ENCODE measurements around the gene HIBADH.

Gene HIBADH

DNA sequence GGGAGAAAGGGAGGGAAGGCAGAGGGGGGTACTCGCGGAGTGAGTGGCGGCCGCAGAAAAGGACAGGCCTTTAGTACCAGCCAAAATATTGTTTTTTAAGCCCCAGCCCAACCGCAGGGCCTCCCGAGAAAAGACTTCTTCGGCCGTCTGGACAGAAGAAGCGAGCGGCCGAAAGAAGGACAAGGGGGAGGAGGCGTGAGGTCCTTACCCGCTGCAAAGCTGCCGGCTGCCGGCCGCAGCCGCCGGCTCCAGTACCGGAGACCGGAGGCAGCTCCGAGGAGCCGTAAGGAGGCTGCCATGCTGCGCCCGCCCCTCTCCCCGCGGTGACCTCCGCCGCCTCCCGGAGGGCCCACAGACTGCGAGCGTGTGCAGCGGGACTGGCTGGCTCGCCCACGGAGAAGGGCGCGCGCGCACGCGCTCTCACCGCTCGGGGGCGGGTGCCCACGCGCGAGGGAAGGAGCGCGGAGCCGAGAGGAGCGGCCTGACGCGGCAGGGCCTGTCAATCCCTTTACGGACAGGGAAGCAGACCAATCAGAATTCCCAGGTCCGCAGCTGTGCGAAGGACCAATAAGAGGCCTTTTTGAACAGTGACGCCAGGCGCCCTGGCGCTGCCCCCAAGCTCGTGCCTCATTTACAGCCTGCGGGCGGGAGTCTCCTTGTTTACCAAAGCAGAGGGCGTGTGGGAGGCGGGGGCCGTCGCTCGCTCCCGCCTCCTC lies at the start of gene HIBADH:
TSS of gene HIBADH (minus strand) at position 394 of the 716 bp plus-strand sequence. CDS start at position 299, 95 bp downstream.
- DNase-seq: peak; percentile 99

DNA sequence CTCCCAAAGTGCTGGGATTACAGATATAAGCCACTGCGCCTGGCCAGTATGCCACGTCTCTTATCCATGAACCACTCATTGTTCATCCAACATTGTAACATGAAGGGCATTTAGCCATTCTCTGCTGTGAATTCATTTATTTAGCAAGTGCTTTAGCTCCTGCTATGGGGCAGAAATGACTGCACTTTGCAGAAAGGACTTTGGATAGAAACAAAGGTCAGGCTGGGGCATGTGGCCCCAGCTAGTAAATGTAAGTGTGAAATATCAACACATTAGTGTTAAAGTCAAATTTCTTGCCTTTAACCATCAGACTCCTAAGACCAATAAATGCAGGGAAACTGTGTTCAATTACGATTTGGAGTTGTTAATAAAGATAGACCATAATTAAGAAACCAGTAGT lies 49.5 kb upstream of the HIBADH start:
- no peak for DNase-seq

DNA sequence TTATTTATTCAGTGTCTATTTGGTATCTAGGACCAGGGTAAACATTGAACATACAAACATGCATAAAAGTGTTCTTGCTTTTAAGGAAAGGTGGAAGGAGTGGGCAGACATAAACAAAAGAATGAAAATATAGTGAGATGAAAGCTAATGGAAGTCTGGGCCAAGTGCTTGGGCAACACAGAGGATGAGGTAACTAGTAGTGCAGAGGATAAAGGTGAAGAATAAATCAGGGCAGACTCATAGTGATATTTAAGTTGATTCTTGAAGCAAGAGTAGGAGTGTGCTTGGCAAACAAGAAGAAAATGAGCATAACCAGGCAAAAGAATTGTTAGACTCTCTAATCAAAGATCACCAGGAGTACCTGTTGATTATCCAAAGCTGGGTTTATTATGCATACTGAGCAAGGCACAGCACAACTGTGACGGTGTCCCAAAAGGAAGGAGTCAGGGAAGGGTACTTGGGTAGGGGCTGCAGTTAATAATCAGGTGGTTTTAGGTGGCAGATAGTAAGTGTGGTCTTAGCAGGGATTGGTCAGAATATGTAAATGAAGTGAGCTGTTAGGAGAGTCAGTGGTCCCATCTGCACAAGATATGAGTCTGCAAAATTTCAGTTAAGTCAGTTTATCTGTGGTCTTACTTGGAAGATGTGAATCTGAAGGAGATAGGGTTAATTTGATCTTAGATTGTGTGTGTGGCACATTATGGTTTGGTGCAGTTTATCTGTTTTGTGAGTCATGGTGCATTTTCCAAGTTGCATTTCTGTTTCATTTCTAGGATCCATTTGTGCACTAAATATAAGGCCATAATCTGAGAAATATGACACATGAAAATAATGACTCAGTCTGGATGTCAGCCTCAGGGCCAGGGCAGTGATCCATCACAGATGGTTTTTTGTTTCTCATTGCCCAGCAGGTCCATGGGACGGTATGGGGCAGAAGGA lies 46.7 kb upstream of the HIBADH start:
- DNase-seq: no peak

DNA sequence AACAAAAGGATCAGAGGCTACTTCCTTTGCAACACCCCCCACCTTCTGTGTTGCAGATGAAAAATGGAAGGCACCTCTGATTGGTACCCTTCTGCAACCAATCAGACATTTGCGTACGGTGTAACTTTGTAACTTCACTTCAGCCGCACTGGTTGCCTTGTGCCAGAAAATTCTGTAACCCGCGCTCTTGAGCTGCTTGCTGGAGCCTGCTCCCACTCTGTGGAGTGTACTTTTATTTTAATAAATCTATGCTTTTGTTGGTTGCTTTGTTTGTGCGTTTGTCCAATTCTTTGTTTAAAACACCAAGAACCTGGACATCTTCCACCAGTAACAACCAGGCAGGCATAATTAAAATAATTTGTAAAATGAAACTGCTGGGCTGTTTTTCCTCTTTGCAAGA lies 45.8 kb upstream of the HIBADH start:
- no peak for DNase-seq

DNA sequence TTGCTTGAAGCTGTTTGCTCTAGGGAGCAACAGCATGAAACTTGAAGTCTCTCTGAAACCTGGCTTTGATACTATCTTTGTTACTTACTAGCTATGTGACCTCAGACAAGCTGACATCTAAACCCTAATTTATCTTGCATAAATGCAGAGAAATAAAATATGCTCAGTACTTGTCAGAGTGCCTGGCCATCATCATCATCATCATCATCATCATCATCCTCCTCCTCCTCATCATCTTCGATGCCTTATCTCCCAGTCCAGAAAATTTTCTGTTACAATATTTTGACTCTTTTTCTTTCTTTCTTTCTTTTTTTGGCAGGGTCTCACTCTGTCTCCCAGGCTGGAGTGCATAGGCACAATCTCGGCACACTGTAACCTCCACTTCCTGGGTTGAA lies 42.5 kb upstream of the HIBADH start:
- DNase-seq: no peak

DNA sequence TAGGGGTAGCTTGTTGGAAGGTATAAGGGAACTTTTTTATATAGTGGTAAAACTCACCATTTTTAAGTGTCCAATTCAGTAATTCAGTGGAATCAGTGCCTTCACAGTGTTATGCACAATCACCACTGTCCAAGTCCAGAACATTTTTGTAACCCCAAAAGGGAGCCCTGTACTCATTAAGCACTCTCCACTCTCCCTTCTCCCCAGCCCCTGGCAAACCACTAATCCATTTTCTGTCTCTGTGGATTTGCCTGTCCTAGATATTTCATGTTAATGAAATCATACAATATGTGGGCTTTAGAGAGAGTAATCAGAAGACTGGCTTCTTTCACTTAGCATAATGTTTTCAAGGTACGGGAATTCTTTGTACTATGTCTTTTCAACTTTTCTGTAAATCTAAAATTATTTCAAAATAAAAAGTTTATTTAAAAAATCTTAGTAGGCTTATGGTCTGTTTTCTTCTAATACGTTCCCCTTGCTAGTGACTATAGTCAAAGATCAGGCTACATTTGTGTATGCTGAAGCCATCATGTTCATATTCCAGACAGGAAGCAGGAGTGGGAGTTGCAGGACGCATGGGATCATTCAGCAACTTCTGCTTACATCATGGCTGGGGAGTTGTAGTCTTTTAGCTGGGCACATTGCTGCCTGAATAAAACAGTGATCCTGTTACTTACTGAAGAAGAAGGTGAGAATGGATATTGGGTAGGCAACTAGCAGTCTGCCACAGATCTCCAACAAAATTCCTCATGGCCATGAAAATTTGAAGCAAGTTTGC lies 41.9 kb upstream of the HIBADH start:
- DNase-seq: no peak

DNA sequence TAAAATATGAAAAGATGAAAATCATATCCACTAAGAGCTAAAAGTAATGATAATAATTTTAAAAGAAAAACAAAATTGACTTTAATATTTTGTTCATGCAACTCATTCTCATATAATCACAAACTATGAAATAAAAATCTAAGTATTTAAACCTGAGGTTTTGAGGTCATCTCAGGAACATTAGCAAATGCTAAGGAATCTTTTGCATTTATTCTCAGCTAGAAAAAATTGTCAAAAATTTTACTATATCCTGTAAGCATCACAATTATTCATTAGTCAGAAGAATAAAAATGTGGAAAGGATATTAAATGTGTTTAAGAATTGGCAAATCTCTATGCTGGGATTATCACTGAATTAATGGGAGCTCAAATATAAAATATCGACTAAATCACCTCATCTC lies 40.5 kb upstream of the HIBADH start:
- DNase-seq: no peak

DNA sequence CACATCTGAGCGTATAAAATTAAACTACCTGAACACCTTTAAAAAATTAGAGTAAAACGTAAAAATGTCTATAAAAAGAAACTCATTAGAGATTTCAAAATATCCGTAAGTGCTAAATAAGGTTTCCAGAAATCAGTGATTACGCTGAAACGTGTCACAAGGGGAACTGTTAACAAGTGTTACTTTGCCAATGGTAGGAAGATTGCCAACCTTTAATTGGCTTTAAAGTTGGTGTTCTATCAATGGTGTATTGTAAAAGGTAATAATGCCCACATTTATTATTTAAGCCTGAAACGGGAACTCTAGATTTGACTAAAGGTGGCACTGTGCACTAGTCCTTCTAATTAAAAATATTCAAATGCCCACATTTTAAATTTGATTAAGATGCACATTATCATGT lies 37.8 kb upstream of the HIBADH start:
- DNase-seq: no peak

DNA sequence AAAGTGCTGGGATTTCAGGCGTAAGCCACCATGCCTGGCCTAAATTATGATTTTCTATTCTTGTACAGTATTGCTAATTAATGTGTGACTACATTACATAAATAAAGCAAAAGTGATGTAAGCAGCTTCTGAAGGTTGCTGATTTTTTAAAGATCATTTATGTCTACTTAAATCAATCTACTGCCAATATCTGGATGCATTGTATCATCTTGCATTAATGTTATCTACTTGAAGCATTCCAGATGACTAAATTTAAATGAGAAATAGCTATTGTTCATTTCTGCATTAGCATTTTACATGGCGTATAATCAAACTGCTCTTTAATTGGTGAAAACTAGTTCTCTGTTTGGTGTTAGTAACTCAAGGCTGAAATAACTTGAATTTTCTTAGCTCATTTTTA lies 37.1 kb upstream of the HIBADH start:
- no peak for DNase-seq

DNA sequence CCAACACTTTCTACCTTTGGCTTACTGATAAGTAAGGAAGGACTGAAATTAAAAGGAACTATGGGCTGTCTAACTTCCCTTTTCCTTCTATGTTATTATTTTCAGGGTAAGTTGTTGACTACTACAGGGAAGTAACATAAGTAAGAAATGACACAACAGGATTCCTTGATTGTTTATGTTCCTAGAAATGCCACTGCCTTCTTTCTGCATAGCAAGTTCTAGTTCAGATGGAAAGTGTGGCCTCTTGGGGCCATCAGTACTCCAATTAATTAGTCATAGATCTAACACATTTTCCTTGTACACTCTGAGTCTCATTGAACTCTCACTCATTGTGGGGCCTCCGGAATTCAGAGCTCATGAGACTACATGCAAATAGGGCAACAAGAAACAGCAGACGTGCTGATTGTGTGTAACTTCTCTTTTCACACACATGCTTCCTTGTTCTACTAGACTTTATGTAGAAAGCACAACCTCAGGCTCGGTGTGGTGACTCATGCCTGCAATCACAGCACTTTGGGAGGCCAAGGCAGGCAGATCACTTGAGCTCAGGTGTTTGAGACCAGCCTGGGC lies 35.3 kb upstream of the HIBADH start:
- peak; percentile 20 for DNase-seq

DNA sequence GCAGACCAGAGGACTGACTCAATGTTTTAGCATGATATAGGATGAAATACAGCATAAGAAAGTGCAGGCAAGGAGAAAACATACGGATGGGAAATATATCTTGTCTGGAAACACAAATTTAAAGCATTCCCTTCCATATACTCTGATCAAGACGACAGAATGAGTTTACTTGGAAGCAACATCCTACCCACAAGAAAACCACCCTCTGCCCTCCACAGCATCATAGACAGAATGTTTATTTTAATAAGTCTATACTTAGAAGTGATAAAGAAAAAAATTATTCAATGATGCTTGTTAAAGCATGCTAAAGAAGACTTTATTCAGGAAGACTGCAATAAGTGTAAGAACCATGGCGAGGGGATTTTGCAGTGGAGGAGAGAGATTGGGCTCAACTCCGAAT lies 32.4 kb upstream of the HIBADH start:
- no peak for DNase-seq

DNA sequence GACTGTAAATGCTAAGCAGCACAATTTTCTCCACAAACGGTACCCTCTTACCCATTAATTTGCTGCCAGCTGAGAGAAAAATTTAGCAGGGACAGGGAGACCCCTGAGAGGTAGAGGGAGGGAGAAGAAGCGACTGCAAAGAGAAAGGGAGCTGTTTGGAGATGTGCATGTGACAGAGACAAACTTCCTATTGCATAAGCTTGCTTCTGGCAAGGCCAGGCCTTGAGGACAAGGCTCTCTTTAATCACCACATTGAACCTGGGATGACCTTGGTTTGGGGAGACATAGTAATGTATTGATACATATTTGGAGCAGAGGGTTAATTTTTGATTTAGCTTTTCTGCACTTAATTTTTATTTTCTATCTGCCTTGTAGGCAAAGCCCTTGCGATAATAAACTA lies 31.1 kb upstream of the HIBADH start:
- no peak for DNase-seq

DNA sequence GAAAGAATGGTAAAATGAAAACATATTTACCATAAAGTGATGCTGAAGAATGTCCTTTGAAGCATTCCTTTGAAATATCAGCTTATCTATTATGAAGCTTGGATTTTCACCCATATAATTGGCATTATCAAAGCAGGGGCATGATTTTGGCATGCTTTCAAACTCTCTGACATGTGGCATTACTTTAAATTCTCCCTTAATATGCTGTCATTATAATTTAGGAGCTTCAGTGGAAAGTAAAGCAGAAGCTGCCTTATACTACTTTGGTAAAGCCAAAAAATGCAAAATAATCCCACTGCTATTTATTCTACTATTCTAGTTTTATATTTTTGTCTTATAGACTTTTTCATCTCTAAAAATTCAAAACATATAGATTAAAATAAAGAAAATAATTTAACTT lies 28.0 kb upstream of the HIBADH start:
- no peak for DNase-seq

DNA sequence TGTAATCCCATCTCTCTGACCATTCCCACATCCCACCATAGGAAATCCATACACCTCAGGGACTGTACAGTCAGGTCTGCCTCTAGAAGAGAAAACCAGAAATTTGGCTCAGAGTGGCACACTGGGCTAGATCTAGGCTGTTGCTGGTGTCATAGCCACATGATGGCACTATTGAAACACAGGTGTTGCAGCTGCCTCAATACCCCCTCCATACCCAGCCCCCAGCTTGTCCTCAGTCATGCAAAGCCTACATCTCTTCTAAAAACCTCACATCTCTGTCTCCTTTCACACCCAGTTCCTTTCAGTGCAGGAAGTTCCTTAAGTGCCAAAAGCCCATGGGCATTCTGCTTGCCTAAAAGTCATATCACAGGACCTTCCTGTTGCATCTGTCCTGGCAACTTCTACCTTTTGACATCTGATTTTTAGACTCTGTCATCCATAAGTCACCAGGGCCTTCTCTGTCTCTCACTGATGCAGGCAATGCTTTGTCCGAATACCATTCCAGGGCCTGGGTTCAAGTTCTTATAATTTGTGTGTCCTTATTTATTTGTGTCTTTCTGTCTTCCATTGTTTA lies 27.0 kb upstream of the HIBADH start:
- DNase-seq: peak; percentile 18

DNA sequence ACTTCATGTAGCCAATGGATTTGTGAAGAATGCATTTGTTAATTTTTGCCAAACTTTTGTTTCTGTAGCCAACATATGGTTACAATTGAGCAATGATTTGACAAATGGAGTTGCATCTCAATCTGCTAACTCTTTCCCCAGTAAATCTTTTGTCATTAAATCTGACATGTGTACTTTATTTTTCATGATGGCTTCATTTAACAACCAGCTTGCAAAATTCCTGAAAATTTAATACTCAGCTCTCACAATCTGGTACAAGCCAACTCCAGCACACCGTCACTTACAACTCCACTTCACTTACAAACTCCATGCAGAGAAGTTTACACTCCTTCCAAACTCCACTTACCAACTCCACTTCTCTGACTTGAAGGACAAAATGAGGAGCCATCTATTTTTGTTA lies 26.5 kb upstream of the HIBADH start:
- DNase-seq: no peak

DNA sequence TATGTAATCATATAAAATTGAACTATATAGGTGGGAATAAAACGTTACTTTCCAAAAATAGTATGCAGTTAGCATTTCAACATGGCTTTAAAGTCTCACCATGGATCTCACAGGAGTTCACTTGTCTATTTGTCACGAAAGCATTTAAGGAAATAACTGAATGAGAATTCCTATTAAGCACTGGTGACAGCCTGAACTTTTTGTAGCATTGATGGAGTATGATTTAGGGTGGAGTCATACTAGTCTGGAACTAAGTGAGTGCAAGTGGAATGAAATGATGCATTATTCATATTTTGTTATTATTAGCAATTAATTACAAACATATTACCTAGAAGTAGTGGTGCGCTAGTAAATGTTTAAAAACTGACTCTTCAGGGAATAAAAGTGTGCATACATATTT lies 26.0 kb upstream of the HIBADH start:
- DNase-seq: no peak

DNA sequence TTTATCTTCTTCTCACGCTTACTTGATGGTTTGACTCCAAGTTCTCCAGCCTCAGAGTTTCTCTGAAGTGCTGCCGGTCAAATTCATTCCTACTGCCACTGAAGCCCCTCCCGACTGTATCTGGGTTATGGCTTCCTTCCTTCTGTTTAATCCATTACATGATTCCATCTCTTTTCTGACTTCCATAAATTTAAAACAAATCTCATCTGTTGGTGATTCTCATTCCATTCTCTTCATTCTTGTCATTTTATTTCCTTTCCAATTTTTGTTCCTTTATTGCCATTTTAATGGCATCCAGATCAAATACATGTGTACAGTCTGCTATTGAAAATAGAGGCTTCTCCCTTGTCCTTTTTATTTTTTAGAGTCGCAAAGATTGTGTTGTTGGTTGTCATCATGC lies 25.4 kb upstream of the HIBADH start:
- DNase-seq: no peak

DNA sequence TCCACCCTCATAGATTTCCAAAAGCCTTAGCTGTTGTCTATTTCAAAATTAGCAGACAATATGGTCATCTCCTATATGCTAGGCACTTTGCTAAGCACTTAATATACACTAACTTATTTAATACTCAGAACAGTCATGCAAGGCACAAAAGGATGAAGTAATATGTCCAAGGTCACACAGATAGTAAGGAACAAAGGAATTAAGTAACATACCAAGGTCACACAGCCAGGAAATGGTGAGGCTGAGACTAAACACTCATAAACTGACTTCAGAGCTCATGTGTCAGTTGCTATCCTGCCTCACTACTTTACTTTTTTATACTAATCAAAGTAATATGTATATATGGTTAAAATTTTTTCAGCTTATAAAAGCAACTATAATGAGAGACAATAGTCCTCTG lies 23.6 kb upstream of the HIBADH start:
- DNase-seq: no peak

DNA sequence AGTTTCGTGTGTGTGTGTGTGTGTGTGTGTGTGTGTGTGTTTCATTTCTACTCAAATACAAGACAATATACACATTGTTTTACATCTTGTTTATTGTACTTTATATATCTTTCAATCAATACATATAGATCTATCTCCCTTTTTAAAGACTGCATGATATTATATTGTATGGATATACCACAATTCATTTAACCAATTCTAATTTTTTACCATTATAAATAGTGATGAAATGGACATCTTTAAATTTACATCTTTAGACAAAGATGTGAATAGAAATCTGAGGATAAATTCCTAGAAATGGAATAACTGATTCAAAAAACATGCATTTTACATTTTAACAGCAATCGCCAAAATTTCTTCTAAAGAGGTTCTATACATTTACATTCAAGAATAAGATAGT lies 23.2 kb upstream of the HIBADH start:
- DNase-seq: no peak

DNA sequence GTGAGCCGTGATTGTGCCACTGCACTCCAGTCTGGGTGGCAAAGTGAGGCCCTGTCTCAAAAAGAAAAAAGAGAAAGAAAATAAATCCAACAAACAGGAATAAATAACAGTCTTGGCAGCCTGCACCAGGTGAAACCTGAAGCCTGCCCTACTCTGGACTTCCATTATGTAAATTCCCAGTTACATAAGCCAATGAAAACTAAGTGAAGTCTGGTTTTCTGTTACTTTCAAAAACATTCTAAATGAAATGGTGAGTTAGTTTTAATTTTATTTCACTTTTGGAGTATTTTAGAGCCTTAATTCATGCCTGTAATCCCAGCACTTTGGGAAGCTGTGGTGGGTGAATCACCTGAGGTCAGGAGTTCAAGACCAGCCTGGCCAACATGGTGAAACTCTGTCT lies 22.5 kb upstream of the HIBADH start:
- no peak for DNase-seq

DNA sequence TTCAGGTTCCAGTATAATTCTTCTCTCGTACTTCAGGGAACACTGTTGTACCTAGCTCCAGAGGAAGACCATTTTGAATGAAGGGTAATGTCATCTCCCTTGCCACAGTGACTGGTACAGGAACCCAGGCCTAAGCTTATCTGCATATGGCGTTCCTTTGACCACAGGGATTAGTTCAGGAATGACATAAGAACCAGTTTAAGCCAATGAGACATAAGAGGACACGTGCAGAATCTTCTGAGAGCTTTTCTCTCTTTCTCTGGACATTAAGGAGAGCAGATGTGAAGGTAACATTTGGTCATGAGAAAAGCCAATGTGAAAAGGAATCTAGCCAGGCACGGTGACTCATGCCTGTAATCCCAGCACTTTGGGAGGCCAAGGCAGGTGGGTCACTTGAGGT lies 21.8 kb upstream of the HIBADH start:
- no peak for DNase-seq

DNA sequence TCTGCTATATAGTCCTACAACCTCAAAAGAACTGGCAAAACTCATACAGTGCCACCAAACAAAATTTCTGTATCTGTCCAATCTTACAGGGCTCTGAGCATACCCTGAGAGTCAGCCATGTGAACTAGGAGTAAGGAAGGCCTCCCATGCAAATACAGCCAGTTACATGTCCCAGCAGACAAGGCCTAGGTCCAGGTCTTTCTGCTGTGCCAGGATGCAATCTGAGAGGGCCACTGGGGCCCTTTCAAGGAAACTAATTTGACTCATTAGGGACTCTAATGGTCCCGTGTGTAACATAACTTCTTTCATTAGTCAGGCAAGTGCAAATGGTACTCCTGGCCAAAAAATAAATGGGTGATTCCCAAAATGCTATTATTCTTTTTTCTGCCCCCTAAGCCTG lies 17.9 kb upstream of the HIBADH start:
- no peak for DNase-seq

Measured in CD4-positive, alpha-beta T cell treated with Interleukin-17A for 1 hour (primary cell).